Stimulated activated CD8-positive, alpha-beta memory T cell treated with anti-CD3 and anti-CD28 coated beads, Interleukin-12 subunit alpha, Interleukin-12 subunit beta, amount 100 ng/mL, for 1 hour (primary cell): ENCODE results near the gene C2orf74.
A peak's percentile ranks its signal among the peaks of the same experiment; 100 is the strongest.
"Not testable (repeated sequence)": the region's sequence is repeated elsewhere in the genome, so short reads cannot be mapped to it uniquely, and the experiment has no call there.

Source experiments
- DNase-seq: peaks from one replicate; pipeline ENCODE4 v3.0.0-alpha.2; 2020; ENCODE audit warnings: low read depth

Gene C2orf74

GRCh38 chr2:61161888-61162287 is at the start of gene C2orf74:
Gene C2orf74, plus strand, starts transcription at chr2:61162188. Its CDS starts 327 bp downstream, at chr2:61162515.
- no peak for DNase-seq

GRCh38 chr2:61114147-61114546 is 47.8 kb upstream of the C2orf74 start:
- DNase-seq, result no peak

GRCh38 chr2:61116302-61116701 is 45.7 kb upstream of the C2orf74 start:
- no peak for DNase-seq

- DNase-seq, result no peak
Observed at GRCh38 chr2:61117534-61117933, 44.5 kb upstream of the C2orf74 start.

- DNase-seq, result no peak
Observed at GRCh38 chr2:61125123-61125710, 36.8 kb upstream of the C2orf74 start.

- DNase-seq, result no peak
Observed at GRCh38 chr2:61125798-61126197, 36.2 kb upstream of the C2orf74 start.

- not testable (repeated sequence) for DNase-seq
Observed at GRCh38 chr2:61128122-61128521, 33.9 kb upstream of the C2orf74 start.

- no peak for DNase-seq
Observed at GRCh38 chr2:61134141-61134540, 27.8 kb upstream of the C2orf74 start.

GRCh38 chr2:61135510-61135909 is 26.5 kb upstream of the C2orf74 start:
- no peak for DNase-seq

- DNase-seq, result no peak
Observed at GRCh38 chr2:61138859-61139258, 23.1 kb upstream of the C2orf74 start.

GRCh38 chr2:61141151-61141550 is 20.8 kb upstream of the C2orf74 start:
- no peak for DNase-seq

- DNase-seq, result peak; percentile 93
Observed at GRCh38 chr2:61144697-61145268, 17.2 kb upstream of the C2orf74 start.

- no peak for DNase-seq
Observed at GRCh38 chr2:61145990-61146389, 16.0 kb upstream of the C2orf74 start.

GRCh38 chr2:61148091-61148490 is 13.9 kb upstream of the C2orf74 start:
- not testable (repeated sequence) for DNase-seq

GRCh38 chr2:61149074-61149473 is 12.9 kb upstream of the C2orf74 start:
- DNase-seq, result no peak

GRCh38 chr2:61151436-61151835 is 10.6 kb upstream of the C2orf74 start:
- no peak for DNase-seq

GRCh38 chr2:61157371-61158003 is 4.5 kb upstream of the C2orf74 start:
- no peak for DNase-seq

- no peak for DNase-seq
Observed at GRCh38 chr2:61158356-61158955, 3.5 kb upstream of the C2orf74 start.

GRCh38 chr2:61162721-61163120 is 733 bp downstream of the C2orf74 start:
- DNase-seq, result no peak

GRCh38 chr2:61165082-61165481 is 3.1 kb downstream of the C2orf74 start:
- DNase-seq, result not testable (repeated sequence)

- no peak for DNase-seq
Observed at GRCh38 chr2:61165946-61166345, 4.0 kb downstream of the C2orf74 start.

GRCh38 chr2:61167579-61167978 is 5.6 kb downstream of the C2orf74 start:
- no peak for DNase-seq

- no peak for DNase-seq
Observed at GRCh38 chr2:61172671-61173070, 10.7 kb downstream of the C2orf74 start.
